Ureter (tissue), 1 donor: ENCODE measurements around the gene SERINC5. TPM values are rescaled to one million over a fixed set of nuclear protein-coding genes. Genes with fewer than 3 reads are reported as not detected.

Experiments used
- DNase-seq: peaks from one replicate; pipeline ENCODE4 v3.0.0-alpha.2; 2020; ENCODE audit warnings: low spot score
- total RNA-seq: library from RNA; stranded (reverse); gene quantifications from one replicate; pipeline ENCODE4 v1.2.4, GENCODE V29; 2023
- donor health status: DM: yes; HTN: yes; CAD: no.

The SERINC5 gene
- total RNA-seq, 1 donor from 2014 or later = 89.9 TPM

- no peak for DNase-seq
Observed at GRCh38 chr5:80068246-80068636, 187.6 kb downstream of the SERINC5 start.

- DNase-seq = no peak
Observed at GRCh38 chr5:80067531-80068245, 188.2 kb downstream of the SERINC5 start.

GRCh38 chr5:80067016-80067415, 188.8 kb downstream of the SERINC5 start:
- no peak for DNase-seq

DNA sequence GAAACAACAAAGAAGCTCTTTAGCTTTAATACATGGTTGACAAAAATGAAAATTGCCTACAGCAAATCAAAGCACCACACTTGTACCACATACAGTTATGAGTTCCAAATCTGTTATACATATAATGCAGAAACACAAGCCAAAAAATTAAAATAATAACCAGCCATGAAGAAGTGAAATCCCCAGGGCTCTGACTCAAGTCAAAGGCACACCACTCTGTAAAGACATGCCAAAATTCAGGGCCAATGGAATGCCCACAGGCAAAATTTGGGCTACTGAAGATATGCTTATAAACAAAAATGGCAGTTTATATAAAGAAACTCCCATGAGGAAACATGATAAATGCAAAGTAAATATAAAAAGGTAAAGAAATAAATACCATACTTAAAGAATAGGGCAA, 191.7 kb downstream of the SERINC5 start:
- DNase-seq = no peak

Other genes with a start within 250 kb of the SERINC5 start
- gene THBS4, start 220.7 kb downstream of the SERINC5 start, total RNA-seq = 2.8 TPM
- not detected for gene SPZ1, start 64.0 kb upstream of the SERINC5 start, total RNA-seq
- 62.3 TPM for gene ZFYVE16, start 152.0 kb upstream of the SERINC5 start, total RNA-seq
- 2.9 TPM for gene FAM151B, start 232.1 kb upstream of the SERINC5 start, total RNA-seq